Subcutaneous adipose tissue (tissue), 4 donors: ENCODE results near the gene RNF149. TPM values are rescaled to one million over a fixed set of nuclear protein-coding genes. Genes with fewer than 3 reads are reported as not detected.

Source experiments
- total RNA-seq, 4 donors: library from RNA; depleted of rRNA; stranded (reverse); fragments of >200 nt; gene quantifications; one replicate each; pipeline ENCODE4 v1.1.0, GENCODE V29; 2016
- TF ChIP-seq, protein P1 (sequence below): fragments of 450-650 bp; IDR thresholded peaks from one replicate; pipeline ENCODE4 v1.5.1; 2016; ENCODE audit warnings: low read depth, mild to moderate bottlenecking, control low read depth, antibody characterized with exemption, moderate library complexity

The RNF149 gene
- total RNA-seq, 4 donors from 2014 or later = 68.2 to 157 (median 84.5) TPM

DNA sequence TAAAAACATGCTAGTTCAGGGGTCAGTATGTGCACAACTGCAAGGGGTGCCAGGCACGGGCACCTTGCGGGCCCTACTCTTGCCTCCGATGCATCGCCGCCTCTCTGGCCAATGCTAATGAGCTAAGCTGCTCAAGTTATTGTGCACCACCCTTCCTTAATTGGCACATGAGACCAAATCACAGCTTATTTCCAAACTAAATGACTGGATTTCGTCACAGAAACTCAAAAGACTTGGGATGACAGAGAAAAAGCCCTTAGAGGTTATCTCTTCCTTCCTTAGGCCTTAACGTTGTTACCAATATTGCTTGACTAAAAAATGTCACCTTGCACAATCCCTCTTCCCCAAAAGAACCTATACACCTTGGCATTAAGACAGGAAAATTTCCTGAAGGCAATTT lies 7.7 kb downstream of the RNF149 start:
- TF ChIP-seq, protein P1, sequence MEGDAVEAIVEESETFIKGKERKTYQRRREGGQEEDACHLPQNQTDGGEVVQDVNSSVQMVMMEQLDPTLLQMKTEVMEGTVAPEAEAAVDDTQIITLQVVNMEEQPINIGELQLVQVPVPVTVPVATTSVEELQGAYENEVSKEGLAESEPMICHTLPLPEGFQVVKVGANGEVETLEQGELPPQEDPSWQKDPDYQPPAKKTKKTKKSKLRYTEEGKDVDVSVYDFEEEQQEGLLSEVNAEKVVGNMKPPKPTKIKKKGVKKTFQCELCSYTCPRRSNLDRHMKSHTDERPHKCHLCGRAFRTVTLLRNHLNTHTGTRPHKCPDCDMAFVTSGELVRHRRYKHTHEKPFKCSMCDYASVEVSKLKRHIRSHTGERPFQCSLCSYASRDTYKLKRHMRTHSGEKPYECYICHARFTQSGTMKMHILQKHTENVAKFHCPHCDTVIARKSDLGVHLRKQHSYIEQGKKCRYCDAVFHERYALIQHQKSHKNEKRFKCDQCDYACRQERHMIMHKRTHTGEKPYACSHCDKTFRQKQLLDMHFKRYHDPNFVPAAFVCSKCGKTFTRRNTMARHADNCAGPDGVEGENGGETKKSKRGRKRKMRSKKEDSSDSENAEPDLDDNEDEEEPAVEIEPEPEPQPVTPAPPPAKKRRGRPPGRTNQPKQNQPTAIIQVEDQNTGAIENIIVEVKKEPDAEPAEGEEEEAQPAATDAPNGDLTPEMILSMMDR = no peak

DNA sequence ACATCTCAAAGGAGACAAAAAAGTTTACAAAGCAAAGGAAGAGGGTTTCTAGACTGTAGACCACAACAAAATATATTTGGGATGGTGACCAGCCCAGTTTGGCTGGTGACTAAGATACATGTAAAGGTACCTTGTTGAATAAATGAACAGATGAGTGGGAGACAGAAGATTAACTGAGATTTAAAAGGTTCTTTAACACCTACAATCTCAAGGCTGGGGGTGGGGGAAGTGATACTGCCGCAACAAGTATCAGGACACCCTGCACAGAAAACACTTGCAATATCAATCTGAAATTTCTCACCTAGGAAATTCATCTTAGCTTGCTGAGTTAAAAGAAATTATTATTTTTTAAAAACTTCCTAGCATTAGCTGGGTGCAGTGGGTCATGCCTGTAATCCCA lies 8.3 kb downstream of the RNF149 start:
- TF ChIP-seq, protein P1 = no peak

DNA sequence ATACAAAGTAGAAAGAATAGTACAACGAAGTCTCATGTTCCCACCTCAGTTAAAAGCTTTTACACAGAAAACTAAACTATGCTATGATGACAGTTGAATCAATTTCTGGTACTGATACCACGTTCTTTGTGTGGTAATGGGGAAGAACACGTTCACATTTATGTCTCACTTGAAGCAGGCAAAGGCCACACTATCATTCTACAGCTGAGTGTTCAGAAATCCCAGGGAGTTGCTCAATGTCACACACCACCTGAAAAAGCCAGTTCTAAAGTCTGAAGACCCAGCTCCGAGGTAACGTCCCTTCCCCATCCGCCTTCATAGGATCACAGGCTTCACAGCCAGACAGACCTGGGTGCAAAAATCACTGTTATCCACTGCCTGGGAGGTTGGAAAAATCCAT lies 8.9 kb downstream of the RNF149 start:
- TF ChIP-seq, protein P1 = no peak

DNA sequence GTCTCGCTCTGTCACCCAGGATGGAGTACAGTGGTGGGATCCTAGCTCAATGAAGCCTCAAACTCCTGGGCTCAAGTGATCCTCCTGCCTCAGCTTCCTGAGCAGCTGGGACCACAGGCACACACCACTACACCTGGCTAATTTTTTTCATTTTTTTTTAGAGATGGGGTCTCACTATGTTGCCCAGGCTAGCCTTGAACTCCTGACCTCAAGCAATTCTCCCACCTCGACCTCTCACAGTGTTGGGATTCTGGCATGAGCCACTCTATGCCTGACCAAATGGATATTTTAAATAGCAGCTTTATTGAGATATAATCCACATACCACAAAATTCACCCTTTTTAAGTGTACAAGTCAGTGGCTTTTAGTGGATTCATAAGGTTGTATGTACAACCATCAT lies 11.1 kb downstream of the RNF149 start:
- TF ChIP-seq, protein P1 = no peak

DNA sequence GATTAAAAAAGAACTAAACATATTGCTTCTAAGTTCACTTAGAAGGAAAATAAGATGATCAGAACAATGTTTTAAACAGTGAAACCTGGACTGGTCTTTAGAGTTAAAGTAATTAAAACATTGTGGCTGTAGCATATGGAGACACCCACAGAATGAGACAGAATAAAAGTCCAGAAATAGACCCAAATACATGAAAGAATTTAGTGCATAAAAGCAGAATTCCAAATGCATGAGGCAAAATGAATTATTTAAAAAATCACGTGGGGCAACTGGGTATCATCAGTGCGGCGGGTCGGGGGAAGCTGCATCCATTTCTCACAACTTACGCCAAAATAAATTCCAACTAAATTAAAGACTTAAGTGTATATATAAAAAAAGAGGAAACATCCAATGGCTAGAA lies 12.1 kb downstream of the RNF149 start:
- TF ChIP-seq, protein P1 = no peak

DNA sequence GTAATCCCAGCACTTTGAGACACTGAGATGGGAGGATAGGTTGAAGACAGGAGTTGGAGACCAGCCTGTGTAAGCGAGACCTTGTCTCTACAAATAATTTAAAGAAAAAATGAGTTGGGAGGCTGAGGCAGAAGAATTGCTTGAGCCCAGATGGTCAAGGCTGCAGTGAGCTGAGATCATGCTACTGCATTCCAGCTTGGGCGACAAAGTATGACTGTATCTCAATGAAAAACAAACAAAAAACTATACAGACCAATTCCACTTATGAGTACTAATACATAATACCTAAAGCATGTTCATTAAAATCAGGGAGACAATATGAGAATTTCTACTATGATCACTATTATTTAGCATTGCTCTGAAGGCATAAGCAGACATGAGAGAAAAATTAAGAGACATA lies 12.6 kb downstream of the RNF149 start:
- TF ChIP-seq, protein P1 = no peak

DNA sequence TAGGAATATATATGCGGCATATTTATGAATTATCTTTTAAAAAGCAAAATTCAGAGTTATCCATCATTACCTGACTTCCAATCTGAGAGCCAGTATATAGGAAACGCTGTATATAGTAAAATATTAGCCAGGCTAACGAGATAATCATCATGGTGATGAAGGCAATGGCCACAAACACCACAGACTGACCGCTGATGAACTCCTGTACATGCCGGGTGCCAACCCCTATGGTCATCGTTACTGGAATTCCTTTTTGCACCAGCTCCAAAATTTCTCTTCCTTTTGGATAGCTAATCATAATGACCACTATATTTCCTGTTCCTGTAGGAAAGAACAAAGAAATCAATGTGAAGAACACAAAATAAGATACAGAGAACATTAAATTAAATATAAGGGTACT lies 13.6 kb downstream of the RNF149 start:
- TF ChIP-seq, protein P1 = no peak

DNA sequence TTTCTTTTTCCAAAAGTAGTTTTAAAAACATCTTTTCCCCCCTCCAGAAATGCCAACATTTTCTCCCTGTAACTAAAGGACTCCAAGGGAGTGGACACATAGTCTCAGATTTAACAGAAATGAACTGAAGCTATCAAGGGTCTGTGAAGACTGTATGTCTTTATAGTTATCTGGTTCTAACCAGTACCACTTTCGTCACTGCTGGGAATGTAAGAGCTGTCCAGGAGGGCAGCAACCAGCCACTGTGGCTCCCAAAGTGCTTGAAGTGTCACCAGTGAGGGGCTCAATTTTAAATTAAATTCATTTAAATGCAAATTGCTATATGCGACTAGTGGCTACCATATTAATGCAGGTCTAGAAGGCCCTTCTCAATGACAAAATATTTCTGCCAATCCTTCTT lies 15.0 kb downstream of the RNF149 start:
- TF ChIP-seq, protein P1 = no peak
